H9 (cell line): ENCODE measurements around the gene IGFBP1. TPM values are rescaled to one million over a fixed set of nuclear protein-coding genes. Genes with fewer than 3 reads are reported as not detected.

Experiments used
- DNase-seq: peaks from one replicate; pipeline ENCODE4 v3.0.0-alpha.2; 2017
- H2AFZ ChIP-seq: one replicate; pipeline ENCODE4 v1.6.1; 2013; ENCODE audit warnings: mild to moderate bottlenecking, low read length, control low read depth, moderate library complexity
- H2AK5ac ChIP-seq: 2 replicates; pipeline ENCODE4 v1.6.1; 2013; ENCODE audit warnings: low read length, control low read depth, mixed read lengths; ENCODE audit not compliant: insufficient read length
- H2BK120ac ChIP-seq: one replicate; pipeline ENCODE4 v1.6.1; 2013; ENCODE audit warnings: low read depth, mild to moderate bottlenecking, low read length, control low read depth, inconsistent platforms; ENCODE audit not compliant: poor library complexity, severe bottlenecking
- H2BK12ac ChIP-seq: 2 replicates; pipeline ENCODE4 v1.6.1; 2013; ENCODE audit warnings: low read length, control low read depth, mixed read lengths, low read depth; ENCODE audit not compliant: insufficient read length
- H2BK15ac ChIP-seq: 2 replicates; pipeline ENCODE4 v1.6.1; 2013; ENCODE audit warnings: low read depth, low read length, control low read depth
- H2BK20ac ChIP-seq: one replicate; pipeline ENCODE4 v1.6.1; 2013; ENCODE audit warnings: low read depth, mild to moderate bottlenecking, low read length, control low read depth, inconsistent platforms; ENCODE audit not compliant: poor library complexity, severe bottlenecking
- H2BK5ac ChIP-seq: 2 replicates; pipeline ENCODE4 v1.6.1; 2013; ENCODE audit warnings: low read length, control low read depth, mixed read lengths; ENCODE audit not compliant: insufficient read length
- H3K14ac ChIP-seq: 2 replicates; pipeline ENCODE4 v1.6.1; 2013; ENCODE audit warnings: low read length, control low read depth; ENCODE audit not compliant: insufficient read depth
- H3K18ac ChIP-seq: 2 replicates; pipeline ENCODE4 v1.6.1; 2013; ENCODE audit warnings: low read depth, mild to moderate bottlenecking, mixed read lengths, low read length, control low read depth; ENCODE audit not compliant: insufficient read length
- H3K23ac ChIP-seq: 2 replicates; pipeline ENCODE4 v1.6.1; 2013; ENCODE audit warnings: low read length, control low read depth, mixed read lengths, low read depth; ENCODE audit not compliant: insufficient read length
- H3K23me2 ChIP-seq: 2 replicates; pipeline ENCODE4 v1.6.1; 2013; ENCODE audit warnings: low read depth, mild to moderate bottlenecking, mixed read lengths, low read length, control low read depth; ENCODE audit not compliant: insufficient read length, poor library complexity, severe bottlenecking
- H3K27ac ChIP-seq: 2 replicates; pipeline ENCODE4 v1.5.1; 2013; ENCODE audit warnings: low read length, control low read depth, mixed read lengths, low read depth; ENCODE audit not compliant: insufficient read length
- H3K27me3 ChIP-seq: 2 replicates; pipeline ENCODE4 v1.6.1; 2013; ENCODE audit warnings: low read length, control low read depth, inconsistent platforms; ENCODE audit not compliant: insufficient read depth
- H3K4ac ChIP-seq: 2 replicates; pipeline ENCODE4 v1.6.1; 2013; ENCODE audit warnings: low read depth, mild to moderate bottlenecking, control low read depth, inconsistent platforms, low read length, moderate library complexity
- H3K4me1 ChIP-seq: 2 replicates; pipeline ENCODE4 v1.6.1; 2013; ENCODE audit warnings: low read length, control low read depth, inconsistent platforms; ENCODE audit not compliant: insufficient read depth
- H3K4me2 ChIP-seq: 2 replicates; pipeline ENCODE4 v1.6.1; 2013; ENCODE audit warnings: low read length, control low read depth, mixed read lengths; ENCODE audit not compliant: insufficient read length, insufficient read depth
- H3K56ac ChIP-seq: 2 replicates; pipeline ENCODE4 v1.6.1; 2013; ENCODE audit warnings: low read depth, mild to moderate bottlenecking, mixed read lengths, low read length, control low read depth; ENCODE audit not compliant: insufficient read length
- H3K79me1 ChIP-seq: 2 replicates; pipeline ENCODE4 v1.6.1; 2013; ENCODE audit warnings: low read depth, mild to moderate bottlenecking, moderate library complexity, low read length, control low read depth, inconsistent platforms; ENCODE audit not compliant: insufficient read depth, poor library complexity, severe bottlenecking
- H3K79me2 ChIP-seq: 2 replicates; pipeline ENCODE4 v1.6.1; 2013; ENCODE audit warnings: low read length, control low read depth, inconsistent platforms; ENCODE audit not compliant: insufficient read depth
- H3K9ac ChIP-seq: 2 replicates; pipeline ENCODE4 v1.6.1; 2013; ENCODE audit warnings: low read length, control low read depth, mixed read lengths; ENCODE audit not compliant: insufficient read length; ENCODE audit errors: extremely low read depth
- H3K9me3 ChIP-seq: one replicate; pipeline ENCODE4 v1.6.1; 2013; ENCODE audit warnings: low read depth, low read length, inconsistent platforms; ENCODE audit not compliant: control insufficient read depth
- H3T11ph ChIP-seq: one replicate; pipeline ENCODE4 v1.6.1; 2013; ENCODE audit warnings: mild to moderate bottlenecking, low read length, control low read depth, inconsistent platforms
- H4K20me1 ChIP-seq: one replicate; pipeline ENCODE4 v1.6.1; 2013; ENCODE audit not compliant: control insufficient read depth, insufficient read length, insufficient read depth
- H4K5ac ChIP-seq: 2 replicates; pipeline ENCODE4 v1.6.1; 2013; ENCODE audit warnings: low read depth, mild to moderate bottlenecking, mixed read lengths, low read length, control low read depth; ENCODE audit not compliant: insufficient read length
- H4K8ac ChIP-seq: replicated peaks from 2 replicates; pipeline ENCODE4 v1.6.1; 2013; ENCODE audit warnings: low read length, control low read depth, mixed read lengths, low read depth; ENCODE audit not compliant: insufficient read length
- H4K91ac ChIP-seq: 2 replicates; pipeline ENCODE4 v1.6.1; 2013; ENCODE audit warnings: low read depth, mild to moderate bottlenecking, moderate library complexity, mixed read lengths, low read length, control low read depth; ENCODE audit not compliant: insufficient read length
- H3K27ac Mint-ChIP-seq, 3 experiments: 2 replicates in 2 of 3; 3 replicates in 1 of 3; pipeline ENCODE4 v1.8.0; 2020 to 2021; ENCODE audit warnings: mixed read lengths in 3 of 3, mild to moderate bottlenecking in 1 of 3, moderate library complexity in 1 of 3
- H3K27me3 Mint-ChIP-seq: 2 replicates; pipeline ENCODE4 v1.8.0; 2021; ENCODE audit warnings: low read depth, mild to moderate bottlenecking, moderate library complexity, mixed read lengths
- H3K36me3 Mint-ChIP-seq, 3 experiments: 2 replicates in 2 of 3; 3 replicates in 1 of 3; pipeline ENCODE4 v1.8.0; 2020 to 2021; ENCODE audit warnings: low read depth in 3 of 3, mixed read lengths in 3 of 3; ENCODE audit not compliant: insufficient read depth in 1 of 3
- H3K4me1 Mint-ChIP-seq, 2 experiments: 2 replicates each; pipeline ENCODE4 v1.8.0; 2020; ENCODE audit warnings: mixed read lengths in 2 of 2
- H3K4me3 Mint-ChIP-seq, 2 experiments: 2 replicates in 1 of 2; 3 replicates in 1 of 2; pipeline ENCODE4 v1.8.0; 2020 to 2021; ENCODE audit warnings: mild to moderate bottlenecking in 2 of 2, mixed read lengths in 2 of 2, moderate library complexity in 1 of 2
- H3K9me3 Mint-ChIP-seq, 2 experiments: 2 replicates in 1 of 2; 3 replicates in 1 of 2; pipeline ENCODE4 v1.8.0; 2020; ENCODE audit warnings: mild to moderate bottlenecking in 2 of 2, mixed read lengths in 2 of 2, moderate library complexity in 1 of 2
- WGBS: extraction: QIAGEN DNeasy Blood & Tissue Kit; methylation state at CpG from one replicate; pipeline ENCODE4 v1.1.7; 2013; ENCODE audit warnings: missing lambda C conversion rate, low lambda C conversion rate, mixed read lengths; ENCODE audit not compliant: insufficient read length; ENCODE audit errors: extremely low coverage; 5-methylcytosine and 5-hydroxymethylcytosine counted together
- total RNA-seq: library from RNA; stranded (reverse); gene quantifications from 2 replicates; pipeline ENCODE4 v1.2.1, GENCODE V29; 2021
- TF ChIP-seq, protein P1 (sequence below): fragments of 200-600 bp; sonication (generic); conservative IDR thresholded peaks from 3 replicates; pipeline ENCODE4 v1.8.0; 2021; ENCODE audit warnings: antibody characterized with exemption, mild to moderate bottlenecking

The IGFBP1 gene
- total RNA-seq, 1 experiment from 2014 or later: not detected

- H3K14ac ChIP-seq: no peak overlapping the region
- Mint-ChIP-seq H3K27me3 (peaks cover 34% of the 10 kb centered on the region), H3K36me3 (no peaks in the 10 kb centered on the region), H3K9me3 (no peaks in the 10 kb centered on the region; a peak in 1 of 5 replicates), H3K27ac (no peak overlapping the region), H3K4me1 (no peaks in the 10 kb centered on the region), H3K4me3 (no peak overlapping the region)
- H3T11ph ChIP-seq: no peak overlapping the region
- no peak overlapping the region for H3K18ac ChIP-seq
- H3K9me3 ChIP-seq: no peaks in the 10 kb centered on the region
- H2AK5ac ChIP-seq: no peak overlapping the region
- DNase-seq: no peak
- H2BK5ac ChIP-seq: no peak overlapping the region
- no peak overlapping the region for H2BK15ac ChIP-seq
- no peak overlapping the region for H3K9ac ChIP-seq
- no peak overlapping the region for H3K4me2 ChIP-seq
- H4K20me1 ChIP-seq: no peaks in the 10 kb centered on the region
- H4K91ac ChIP-seq: no peak overlapping the region
- H2BK12ac ChIP-seq: no peak overlapping the region
- H3K79me1 ChIP-seq: no peaks in the 10 kb centered on the region
- WGBS: no CpG with 5 or more reads among the region's 1 CpG
- H3K4ac ChIP-seq: no peak overlapping the region
- H3K27ac ChIP-seq: no peak overlapping the region
- H3K23me2 ChIP-seq: no peaks in the 10 kb centered on the region
- TF ChIP-seq, protein P1, sequence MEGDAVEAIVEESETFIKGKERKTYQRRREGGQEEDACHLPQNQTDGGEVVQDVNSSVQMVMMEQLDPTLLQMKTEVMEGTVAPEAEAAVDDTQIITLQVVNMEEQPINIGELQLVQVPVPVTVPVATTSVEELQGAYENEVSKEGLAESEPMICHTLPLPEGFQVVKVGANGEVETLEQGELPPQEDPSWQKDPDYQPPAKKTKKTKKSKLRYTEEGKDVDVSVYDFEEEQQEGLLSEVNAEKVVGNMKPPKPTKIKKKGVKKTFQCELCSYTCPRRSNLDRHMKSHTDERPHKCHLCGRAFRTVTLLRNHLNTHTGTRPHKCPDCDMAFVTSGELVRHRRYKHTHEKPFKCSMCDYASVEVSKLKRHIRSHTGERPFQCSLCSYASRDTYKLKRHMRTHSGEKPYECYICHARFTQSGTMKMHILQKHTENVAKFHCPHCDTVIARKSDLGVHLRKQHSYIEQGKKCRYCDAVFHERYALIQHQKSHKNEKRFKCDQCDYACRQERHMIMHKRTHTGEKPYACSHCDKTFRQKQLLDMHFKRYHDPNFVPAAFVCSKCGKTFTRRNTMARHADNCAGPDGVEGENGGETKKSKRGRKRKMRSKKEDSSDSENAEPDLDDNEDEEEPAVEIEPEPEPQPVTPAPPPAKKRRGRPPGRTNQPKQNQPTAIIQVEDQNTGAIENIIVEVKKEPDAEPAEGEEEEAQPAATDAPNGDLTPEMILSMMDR: no peak
- H3K79me2 ChIP-seq: no peaks in the 10 kb centered on the region
- no peak overlapping the region for H2BK120ac ChIP-seq
- H3K4me1 ChIP-seq: no peaks in the 10 kb centered on the region
- no peak overlapping the region for H2AFZ ChIP-seq
- no peak overlapping the region for H3K56ac ChIP-seq
- H4K8ac ChIP-seq: no peak overlapping the region
- H3K23ac ChIP-seq: no peak overlapping the region
- H3K27me3 ChIP-seq: 0 out of 2 replicates have a peak, but pooled peaks cover 2% of the 10 kb centered on the region
- no peak overlapping the region for H2BK20ac ChIP-seq
- no peak overlapping the region for H4K5ac ChIP-seq
Measured at GRCh38 chr7:45897042-45897690, 8.9 kb downstream of the IGFBP1 start.
